Keratinocyte (primary cell): Measurements from ENCODE around the gene HDX.

ENCODE experiments used
- EZH2 ChIP-seq: IDR thresholded peaks from one replicate; pipeline ENCODE4 v1.6.1; 2012; ENCODE audit warnings: inconsistent platforms, mild to moderate bottlenecking, low read length, moderate library complexity
- TF ChIP-seq, protein P1 (sequence below), 3 experiments: IDR thresholded peaks in 1 of 3; conservative IDR thresholded peaks in 1 of 3; optimal IDR thresholded peaks in 1 of 3; 2 replicates in 2 of 3; 3 replicates in 1 of 3; pipeline versions ENCODE3 to v1.5.1; 2011; ENCODE audit warnings: low read length in 3 of 3, mild to moderate bottlenecking in 3 of 3, moderate library complexity in 2 of 3, control low read depth in 1 of 3, inconsistent platforms in 1 of 3; ENCODE audit not compliant: insufficient read depth in 2 of 3; ENCODE audit errors: extremely low read depth in 1 of 3

GRCh38 chrX:84363051-84363450, 139.2 kb downstream of the HDX start:
- TF ChIP-seq, protein P1, sequence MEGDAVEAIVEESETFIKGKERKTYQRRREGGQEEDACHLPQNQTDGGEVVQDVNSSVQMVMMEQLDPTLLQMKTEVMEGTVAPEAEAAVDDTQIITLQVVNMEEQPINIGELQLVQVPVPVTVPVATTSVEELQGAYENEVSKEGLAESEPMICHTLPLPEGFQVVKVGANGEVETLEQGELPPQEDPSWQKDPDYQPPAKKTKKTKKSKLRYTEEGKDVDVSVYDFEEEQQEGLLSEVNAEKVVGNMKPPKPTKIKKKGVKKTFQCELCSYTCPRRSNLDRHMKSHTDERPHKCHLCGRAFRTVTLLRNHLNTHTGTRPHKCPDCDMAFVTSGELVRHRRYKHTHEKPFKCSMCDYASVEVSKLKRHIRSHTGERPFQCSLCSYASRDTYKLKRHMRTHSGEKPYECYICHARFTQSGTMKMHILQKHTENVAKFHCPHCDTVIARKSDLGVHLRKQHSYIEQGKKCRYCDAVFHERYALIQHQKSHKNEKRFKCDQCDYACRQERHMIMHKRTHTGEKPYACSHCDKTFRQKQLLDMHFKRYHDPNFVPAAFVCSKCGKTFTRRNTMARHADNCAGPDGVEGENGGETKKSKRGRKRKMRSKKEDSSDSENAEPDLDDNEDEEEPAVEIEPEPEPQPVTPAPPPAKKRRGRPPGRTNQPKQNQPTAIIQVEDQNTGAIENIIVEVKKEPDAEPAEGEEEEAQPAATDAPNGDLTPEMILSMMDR (optimal IDR thresholded peaks at IDR 0.05 in 1 of 3, IDR thresholded peaks at IDR 0.05 in 1 of 3, conservative IDR thresholded peaks at IDR 0.05 in 1 of 3; ENCODE audit: extremely low read depth in 1 of 3, insufficient read depth in 2 of 3, low read length in 3 of 3) = no peak
- no peak for TF ChIP-seq EZH2
